ENCODE data around the gene SYAP1. TPM values are rescaled to one million over a fixed set of nuclear protein-coding genes. Genes with fewer than 3 reads are reported as not detected.

The SYAP1 gene
- total RNA-seq, 6 donors from 2014 or later: 12.6 to 41.2 (median 22.6) TPM

DNA sequence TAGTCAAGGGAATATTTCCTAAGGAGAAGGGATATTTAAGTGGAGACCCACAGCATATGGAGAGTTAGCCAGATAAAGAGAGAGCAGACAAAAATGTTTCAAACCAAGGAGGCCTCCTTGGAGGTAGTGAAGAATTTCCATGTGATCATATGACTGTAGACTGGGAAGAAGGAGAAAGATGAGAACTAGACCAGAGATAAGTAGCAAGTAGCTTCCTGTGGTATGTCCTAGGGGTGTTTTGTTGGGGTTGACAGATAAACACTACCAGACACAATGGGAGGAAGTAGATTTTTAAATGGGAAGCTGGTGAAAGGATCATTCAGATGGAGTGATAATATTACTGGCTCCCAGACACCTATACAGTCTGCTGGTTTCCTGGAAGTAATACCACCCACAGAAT is 13.6 kb downstream of the SYAP1 start:
- TF ChIP-seq POLR2A (IDR thresholded peaks at IDR 0.05) (no peak), EP300 (IDR thresholded peaks at IDR 0.05) (no peak), POLR2AphosphoS5 (IDR thresholded peaks at IDR 0.05) (no peak)
- TF ChIP-seq, protein P1, sequence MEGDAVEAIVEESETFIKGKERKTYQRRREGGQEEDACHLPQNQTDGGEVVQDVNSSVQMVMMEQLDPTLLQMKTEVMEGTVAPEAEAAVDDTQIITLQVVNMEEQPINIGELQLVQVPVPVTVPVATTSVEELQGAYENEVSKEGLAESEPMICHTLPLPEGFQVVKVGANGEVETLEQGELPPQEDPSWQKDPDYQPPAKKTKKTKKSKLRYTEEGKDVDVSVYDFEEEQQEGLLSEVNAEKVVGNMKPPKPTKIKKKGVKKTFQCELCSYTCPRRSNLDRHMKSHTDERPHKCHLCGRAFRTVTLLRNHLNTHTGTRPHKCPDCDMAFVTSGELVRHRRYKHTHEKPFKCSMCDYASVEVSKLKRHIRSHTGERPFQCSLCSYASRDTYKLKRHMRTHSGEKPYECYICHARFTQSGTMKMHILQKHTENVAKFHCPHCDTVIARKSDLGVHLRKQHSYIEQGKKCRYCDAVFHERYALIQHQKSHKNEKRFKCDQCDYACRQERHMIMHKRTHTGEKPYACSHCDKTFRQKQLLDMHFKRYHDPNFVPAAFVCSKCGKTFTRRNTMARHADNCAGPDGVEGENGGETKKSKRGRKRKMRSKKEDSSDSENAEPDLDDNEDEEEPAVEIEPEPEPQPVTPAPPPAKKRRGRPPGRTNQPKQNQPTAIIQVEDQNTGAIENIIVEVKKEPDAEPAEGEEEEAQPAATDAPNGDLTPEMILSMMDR (IDR thresholded peaks at IDR 0.05): no peak
- Histone ChIP-seq H3K9me3 (no peaks in the 10 kb centered on the region), H3K36me3 (peaks cover 0 to 29% (median 12%) of the 10 kb centered on the region in 4 donors), H3K4me1 (no peaks in the 10 kb centered on the region), H3K4me3 (no peak overlapping the region), H3K27ac (no peak overlapping the region), H3K27me3 (no peaks in the 10 kb centered on the region)
- ATAC-seq (ENCODE audit: low FRiP score in 2 of 2): no peak
- DNase-seq: no peak

DNA sequence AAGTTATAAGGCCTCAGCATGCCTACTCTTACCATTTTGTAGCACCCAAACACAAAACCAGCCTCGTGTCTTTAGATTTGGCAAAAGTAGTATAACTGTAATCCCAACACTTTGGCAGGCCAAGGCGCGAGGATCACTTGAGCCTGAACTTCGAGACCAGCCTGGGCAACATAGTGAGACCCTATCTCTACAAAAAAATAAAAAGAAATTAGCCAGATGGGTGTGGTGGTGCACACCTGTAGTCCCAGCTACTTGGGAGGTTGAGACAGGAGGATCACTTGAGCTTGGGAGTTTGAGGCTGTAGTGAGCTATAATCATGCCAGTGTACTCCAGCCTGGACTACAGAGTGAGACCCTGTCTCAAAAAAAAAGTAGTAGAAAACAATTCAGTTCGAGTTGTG is 17.6 kb downstream of the SYAP1 start:
- H3K4me3 ChIP-seq: no peak overlapping the region
- ATAC-seq (ENCODE audit: low FRiP score in 2 of 2) (no peak), DNase-seq (no peak)
- 93 to 99% methylated on average over 5 of the region's 5 CpGs for WGBS, 2 donors
- H3K27me3 ChIP-seq: no peaks in the 10 kb centered on the region
- H3K4me1 ChIP-seq: no peaks in the 10 kb centered on the region
- H3K9me3 ChIP-seq: no peaks in the 10 kb centered on the region
- no peak for TF ChIP-seq POLR2AphosphoS5 (IDR thresholded peaks at IDR 0.05)
- TF ChIP-seq, protein P1 (IDR thresholded peaks at IDR 0.05): no peak
- no peak overlapping the region for H3K27ac ChIP-seq
- H3K36me3 ChIP-seq: peaks cover 0 to 59% (median 17%) of the 10 kb centered on the region in 4 donors

DNA sequence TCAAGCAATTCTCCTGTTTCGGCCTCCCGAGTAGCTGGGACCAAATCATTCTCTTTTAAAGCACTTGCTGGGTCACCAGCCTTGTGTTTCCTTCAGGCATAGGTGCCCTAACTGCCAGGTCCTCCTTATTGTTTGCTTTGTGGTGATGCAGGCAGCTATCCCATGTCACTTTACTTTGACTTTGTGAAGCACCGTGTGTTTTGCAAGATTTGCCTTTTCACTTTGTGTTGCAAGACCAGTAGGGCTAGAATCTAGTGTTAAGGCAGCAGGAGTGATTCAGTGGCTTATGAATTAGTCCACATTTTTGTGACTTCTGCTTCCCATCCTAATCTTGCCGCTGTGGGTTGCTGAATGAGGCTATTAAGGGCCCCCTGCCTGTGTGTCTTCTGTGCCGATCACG is 20.2 kb downstream of the SYAP1 start:
- TF ChIP-seq EP300 (IDR thresholded peaks at IDR 0.05) (no peak), POLR2AphosphoS5 (IDR thresholded peaks at IDR 0.05) (no peak), POLR2A (IDR thresholded peaks at IDR 0.05) (no peak)
- TF ChIP-seq, protein P1 (IDR thresholded peaks at IDR 0.05): no peak
- Histone ChIP-seq H3K4me3 (no peak overlapping the region), H3K27ac (no peak overlapping the region), H3K4me1 (no peaks in the 10 kb centered on the region), H3K36me3 (peaks cover 3 to 84% (median 33%) of the 10 kb centered on the region in 4 donors), H3K9me3 (no peaks in the 10 kb centered on the region), H3K27me3 (no peaks in the 10 kb centered on the region)
- 53 to 70% methylated on average over 5 to 6 of the region's 6 CpGs for WGBS, 2 donors
- ATAC-seq (ENCODE audit: low FRiP score in 2 of 2): no peak
- peak in 1 of 2 donors; percentile 28 for DNase-seq

DNA sequence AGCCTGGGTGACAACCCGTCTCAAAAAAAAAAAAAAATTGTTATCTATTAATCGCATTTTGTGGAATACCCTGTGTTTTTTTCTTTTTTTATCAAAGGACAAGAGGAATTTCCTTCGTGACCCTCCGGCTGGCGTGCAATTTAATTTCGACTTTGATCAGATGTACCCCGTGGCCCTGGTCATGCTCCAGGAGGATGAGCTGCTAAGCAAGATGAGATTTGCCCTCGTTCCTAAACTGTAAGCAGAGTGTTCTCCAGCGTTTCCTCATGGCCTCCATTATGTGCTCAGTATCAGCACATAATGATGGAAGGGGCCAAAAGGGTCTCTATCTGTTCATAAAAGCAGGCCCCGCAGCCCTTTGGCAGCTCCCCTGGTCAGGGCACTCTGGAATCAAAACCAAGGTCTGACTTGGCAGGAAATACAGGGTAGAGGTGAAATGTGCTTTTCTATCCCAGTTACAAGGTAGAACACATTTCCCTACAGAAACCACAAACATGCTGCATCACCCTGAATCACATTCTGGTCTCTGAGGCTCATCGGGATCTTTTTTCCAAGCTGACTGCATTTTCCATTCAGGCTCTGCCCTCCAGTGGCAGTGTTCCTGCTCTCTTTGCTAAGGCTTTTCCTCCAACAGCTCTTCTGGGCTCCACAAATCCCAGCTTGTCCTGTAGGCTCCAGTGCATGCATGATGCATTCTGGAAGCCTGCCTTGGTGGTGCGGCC is 24.4 kb downstream of the SYAP1 start:
- no peak overlapping the region for H3K27ac ChIP-seq
- DNase-seq: no peak
- no peak overlapping the region for H3K4me3 ChIP-seq
- WGBS, 2 donors: 93 to 94% methylated on average over 10 to 12 of the region's 12 CpGs
- TF ChIP-seq EP300 (IDR thresholded peaks at IDR 0.05) (no peak), POLR2AphosphoS5 (IDR thresholded peaks at IDR 0.05) (no peak), POLR2A (IDR thresholded peaks at IDR 0.05) (no peak)
- TF ChIP-seq, protein P1 (IDR thresholded peaks at IDR 0.05): no peak
- H3K4me1 ChIP-seq: no peaks in the 10 kb centered on the region
- no peaks in the 10 kb centered on the region for H3K27me3 ChIP-seq
- no peak for ATAC-seq (ENCODE audit: low FRiP score in 2 of 2)
- H3K9me3 ChIP-seq: no peaks in the 10 kb centered on the region
- H3K36me3 ChIP-seq: peaks cover 5 to 87% (median 35%) of the 10 kb centered on the region in 4 donors

DNA sequence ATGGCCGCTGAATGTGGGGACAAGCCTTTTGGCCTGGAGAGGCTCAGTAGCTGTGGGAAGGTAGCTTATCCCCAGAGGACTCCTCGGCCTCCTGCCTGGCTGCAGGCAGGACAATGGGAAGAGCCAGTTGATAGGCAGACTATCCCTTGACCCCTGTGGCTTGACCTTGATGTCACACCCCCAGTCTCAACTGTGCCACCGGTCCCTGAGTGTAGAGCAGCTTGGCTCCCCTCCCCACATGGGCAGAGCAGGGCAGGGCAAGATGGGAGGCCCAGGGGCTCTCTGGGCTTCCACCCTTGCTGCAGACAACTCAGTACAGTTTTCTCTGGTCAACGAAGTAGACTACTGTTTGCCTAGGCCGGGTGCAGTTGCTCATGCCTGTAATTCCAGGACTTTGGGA is 25.7 kb downstream of the SYAP1 start:
- Histone ChIP-seq H3K36me3 (peaks cover 5 to 95% (median 37%) of the 10 kb centered on the region in 4 donors), H3K27me3 (no peaks in the 10 kb centered on the region), H3K27ac (no peak overlapping the region), H3K4me1 (no peaks in the 10 kb centered on the region), H3K4me3 (no peak overlapping the region), H3K9me3 (no peaks in the 10 kb centered on the region)
- TF ChIP-seq, protein P1 (IDR thresholded peaks at IDR 0.05): no peak
- no peak for TF ChIP-seq POLR2AphosphoS5 (IDR thresholded peaks at IDR 0.05)
- TF ChIP-seq EP300 (IDR thresholded peaks at IDR 0.05): no peak
- no peak for TF ChIP-seq POLR2A (IDR thresholded peaks at IDR 0.05)
- WGBS, 2 donors: 85 to 87% methylated on average over 2 to 5 of the region's 5 CpGs
- no peak for DNase-seq
- ATAC-seq (ENCODE audit: low FRiP score in 2 of 2): no peak

Measured in upper lobe of left lung (tissue), 6 donors.